WERI-Rb-1 (cell line): Measurements from ENCODE around the gene OR4N2.

Experiments used
- DNase-seq: peaks from one replicate; pipeline ENCODE4 v3.0.0-alpha.2; 2020
- H3K27ac ChIP-seq: fragments of 250-450 bp; sonication (Bioruptor Pico); 2 replicates; pipeline ENCODE4 v1.5.1; 2020; ENCODE audit warnings: mild to moderate bottlenecking, moderate library complexity
- H3K27me3 ChIP-seq: fragments of 250-450 bp; sonication (Bioruptor Pico); 2 replicates; pipeline ENCODE4 v1.5.1; 2021; ENCODE audit warnings: mild to moderate bottlenecking, low read depth, moderate library complexity; ENCODE audit not compliant: insufficient read depth, severe bottlenecking
- H3K36me3 ChIP-seq: fragments of 250-450 bp; sonication (Bioruptor Pico); 2 replicates; pipeline ENCODE4 v1.5.1; 2020; ENCODE audit warnings: mild to moderate bottlenecking, moderate library complexity
- H3K4me3 ChIP-seq: 2 replicates; pipeline ENCODE4 v1.5.1; 2011; ENCODE audit warnings: low read depth, mild to moderate bottlenecking, control low read depth, low read length
- H3K9me3 ChIP-seq: fragments of 250-450 bp; sonication (Bioruptor Pico); 2 replicates; pipeline ENCODE4 v1.5.1; 2021; ENCODE audit warnings: mild to moderate bottlenecking, moderate library complexity; ENCODE audit not compliant: severe bottlenecking
- TF ChIP-seq, protein P1 (sequence below): IDR thresholded peaks from 2 replicates; pipeline ENCODE4 v1.5.1; 2011; ENCODE audit warnings: low read depth, mild to moderate bottlenecking, control low read depth, inconsistent platforms, low read length

The OR4N2 gene

DNA sequence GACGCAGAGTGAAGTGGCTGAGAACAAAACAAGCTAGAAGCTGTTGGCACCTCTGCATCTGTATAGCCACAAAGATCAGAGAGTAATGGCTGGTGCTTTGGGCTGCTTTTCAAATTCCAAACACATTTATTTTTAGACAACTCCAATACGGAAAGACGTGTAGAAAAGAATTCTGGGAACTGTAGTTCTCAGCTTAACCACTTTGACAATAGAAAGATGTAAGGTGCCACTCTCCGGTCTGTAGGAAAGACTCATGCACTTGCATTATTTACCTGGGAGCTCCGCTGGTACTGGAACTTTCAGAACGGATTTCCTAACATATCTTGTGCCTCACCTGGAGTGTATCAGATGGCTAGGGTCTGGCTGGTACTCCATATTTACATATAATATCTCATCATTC, 69.6 kb downstream of the OR4N2 start:
- Histone ChIP-seq H3K36me3 (no peaks in the 10 kb centered on the region), H3K9me3 (no peaks in the 10 kb centered on the region), H3K27ac (no peak overlapping the region), H3K27me3 (peaks cover 61% of the 10 kb centered on the region), H3K4me3 (no peak overlapping the region)
- no peak for DNase-seq
- TF ChIP-seq, protein P1, sequence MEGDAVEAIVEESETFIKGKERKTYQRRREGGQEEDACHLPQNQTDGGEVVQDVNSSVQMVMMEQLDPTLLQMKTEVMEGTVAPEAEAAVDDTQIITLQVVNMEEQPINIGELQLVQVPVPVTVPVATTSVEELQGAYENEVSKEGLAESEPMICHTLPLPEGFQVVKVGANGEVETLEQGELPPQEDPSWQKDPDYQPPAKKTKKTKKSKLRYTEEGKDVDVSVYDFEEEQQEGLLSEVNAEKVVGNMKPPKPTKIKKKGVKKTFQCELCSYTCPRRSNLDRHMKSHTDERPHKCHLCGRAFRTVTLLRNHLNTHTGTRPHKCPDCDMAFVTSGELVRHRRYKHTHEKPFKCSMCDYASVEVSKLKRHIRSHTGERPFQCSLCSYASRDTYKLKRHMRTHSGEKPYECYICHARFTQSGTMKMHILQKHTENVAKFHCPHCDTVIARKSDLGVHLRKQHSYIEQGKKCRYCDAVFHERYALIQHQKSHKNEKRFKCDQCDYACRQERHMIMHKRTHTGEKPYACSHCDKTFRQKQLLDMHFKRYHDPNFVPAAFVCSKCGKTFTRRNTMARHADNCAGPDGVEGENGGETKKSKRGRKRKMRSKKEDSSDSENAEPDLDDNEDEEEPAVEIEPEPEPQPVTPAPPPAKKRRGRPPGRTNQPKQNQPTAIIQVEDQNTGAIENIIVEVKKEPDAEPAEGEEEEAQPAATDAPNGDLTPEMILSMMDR: no peak

DNA sequence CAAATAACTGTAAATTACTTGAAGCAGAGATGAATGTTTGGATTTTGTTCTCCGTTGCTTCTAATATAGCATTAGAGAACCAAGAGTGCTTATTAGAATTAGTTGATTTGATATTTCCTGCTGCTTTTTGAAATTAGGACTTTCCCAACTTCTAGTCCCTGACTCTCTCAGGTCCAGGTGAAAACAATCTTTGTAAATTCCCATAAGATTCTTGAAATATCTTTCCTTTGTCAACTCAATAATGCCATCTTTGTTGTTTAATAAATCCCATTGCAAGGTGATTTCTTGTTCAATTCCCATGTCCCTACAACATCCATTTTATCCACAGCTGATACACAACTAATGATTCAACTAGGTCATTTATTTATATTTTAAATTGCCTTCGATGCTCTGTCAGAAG, 71.3 kb downstream of the OR4N2 start, which contains the start of gene OR4K2:
Gene OR4K2 (plus strand): TSS at position 301 of the 400 bp plus-strand sequence. CDS start 1,126 bp downstream, outside the sequence.
- Histone ChIP-seq H3K27ac (no peak within 1 kb of the TSS), H3K27me3 (peaks cover 45% of the 10 kb centered on the region), H3K9me3 (no peaks in the 10 kb centered on the region), H3K4me3 (no peak within 1 kb of the TSS), H3K36me3 (no peaks in the 10 kb centered on the region)
- DNase-seq: no peak
- TF ChIP-seq, protein P1: no peak

DNA sequence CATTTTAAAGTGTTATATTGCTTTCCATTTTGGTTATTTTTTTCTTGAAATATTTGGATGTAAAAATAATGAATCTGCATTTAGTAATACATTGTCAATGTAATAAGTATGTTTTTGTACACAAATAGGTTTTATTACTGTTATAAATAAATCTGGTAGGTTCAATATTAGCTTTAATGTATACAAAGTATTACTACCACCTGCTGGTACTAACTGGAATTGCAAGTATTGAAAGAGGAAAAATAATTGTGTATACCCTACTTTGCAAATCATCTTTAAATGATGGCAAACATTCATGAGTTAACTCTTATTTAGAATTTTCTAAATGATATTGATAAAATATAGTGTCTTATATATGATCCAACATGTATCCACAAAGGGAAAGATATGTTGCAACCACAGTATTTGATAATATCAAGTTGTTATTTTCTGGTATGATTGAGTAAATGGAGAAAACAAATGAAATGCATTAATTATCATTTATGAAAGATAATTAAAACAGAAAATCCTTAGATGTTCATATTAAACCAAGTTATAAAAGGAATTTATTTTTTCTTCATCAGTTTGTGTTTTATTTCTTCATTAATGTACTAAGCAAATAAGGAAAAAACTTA, 74.6 kb downstream of the OR4N2 start:
- H3K27ac ChIP-seq: no peak overlapping the region
- no peaks in the 10 kb centered on the region for H3K9me3 ChIP-seq
- TF ChIP-seq, protein P1: 0 out of 2 replicates have a peak, but pooled peaks have one; percentile 6
- H3K4me3 ChIP-seq: no peak overlapping the region
- H3K36me3 ChIP-seq: no peaks in the 10 kb centered on the region
- H3K27me3 ChIP-seq: peaks cover 60% of the 10 kb centered on the region
- DNase-seq: no peak
